ENCODE measurements around the gene HIGD2B.
"Not testable (repeated sequence)": the region's sequence is repeated elsewhere in the genome, so short reads cannot be mapped to it uniquely, and the experiment has no call there.

DNA sequence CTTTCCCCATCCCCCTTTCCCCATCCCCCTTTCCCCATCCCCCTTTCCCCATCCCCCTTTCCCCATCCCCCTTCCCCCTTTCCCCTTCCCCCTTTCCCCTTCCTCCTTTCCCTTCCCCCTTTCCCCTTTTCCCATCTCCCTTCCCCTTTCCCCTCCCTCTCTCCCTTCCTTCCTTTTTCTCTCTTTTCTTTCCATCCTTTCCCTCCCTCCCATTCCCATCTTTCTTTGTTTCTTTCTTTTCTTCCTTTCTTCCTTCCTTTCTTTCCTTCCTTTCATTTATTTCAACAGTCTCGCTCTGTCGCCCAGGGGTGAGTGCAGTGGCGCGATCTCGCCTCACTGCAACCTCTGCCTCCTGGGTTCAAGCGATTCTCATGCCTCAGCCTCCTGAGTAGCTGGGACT lies 39.9 kb upstream of the HIGD2B start:
- TF ChIP-seq, protein P1, sequence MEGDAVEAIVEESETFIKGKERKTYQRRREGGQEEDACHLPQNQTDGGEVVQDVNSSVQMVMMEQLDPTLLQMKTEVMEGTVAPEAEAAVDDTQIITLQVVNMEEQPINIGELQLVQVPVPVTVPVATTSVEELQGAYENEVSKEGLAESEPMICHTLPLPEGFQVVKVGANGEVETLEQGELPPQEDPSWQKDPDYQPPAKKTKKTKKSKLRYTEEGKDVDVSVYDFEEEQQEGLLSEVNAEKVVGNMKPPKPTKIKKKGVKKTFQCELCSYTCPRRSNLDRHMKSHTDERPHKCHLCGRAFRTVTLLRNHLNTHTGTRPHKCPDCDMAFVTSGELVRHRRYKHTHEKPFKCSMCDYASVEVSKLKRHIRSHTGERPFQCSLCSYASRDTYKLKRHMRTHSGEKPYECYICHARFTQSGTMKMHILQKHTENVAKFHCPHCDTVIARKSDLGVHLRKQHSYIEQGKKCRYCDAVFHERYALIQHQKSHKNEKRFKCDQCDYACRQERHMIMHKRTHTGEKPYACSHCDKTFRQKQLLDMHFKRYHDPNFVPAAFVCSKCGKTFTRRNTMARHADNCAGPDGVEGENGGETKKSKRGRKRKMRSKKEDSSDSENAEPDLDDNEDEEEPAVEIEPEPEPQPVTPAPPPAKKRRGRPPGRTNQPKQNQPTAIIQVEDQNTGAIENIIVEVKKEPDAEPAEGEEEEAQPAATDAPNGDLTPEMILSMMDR (IDR thresholded peaks at IDR 0.05), result not testable (repeated sequence)
- TF ChIP-seq POLR2A (IDR thresholded peaks at IDR 0.05), result not testable (repeated sequence)
